GM19099 (cell line): ENCODE results near the gene LRP1B.

ENCODE experiments used
- POLR2A ChIP-seq: IDR thresholded peaks from 3 replicates; pipeline ENCODE4 v1.6.1; 2011; ENCODE audit warnings: low read depth; ENCODE audit not compliant: insufficient read length; ENCODE audit errors: extremely low read depth

Gene LRP1B

GRCh38 chr2:140473851-140474250 lies 1657.0 kb downstream of the LRP1B start:
- TF ChIP-seq POLR2A = no peak

GRCh38 chr2:140472676-140473075 lies 1658.1 kb downstream of the LRP1B start:
- no peak for TF ChIP-seq POLR2A

DNA sequence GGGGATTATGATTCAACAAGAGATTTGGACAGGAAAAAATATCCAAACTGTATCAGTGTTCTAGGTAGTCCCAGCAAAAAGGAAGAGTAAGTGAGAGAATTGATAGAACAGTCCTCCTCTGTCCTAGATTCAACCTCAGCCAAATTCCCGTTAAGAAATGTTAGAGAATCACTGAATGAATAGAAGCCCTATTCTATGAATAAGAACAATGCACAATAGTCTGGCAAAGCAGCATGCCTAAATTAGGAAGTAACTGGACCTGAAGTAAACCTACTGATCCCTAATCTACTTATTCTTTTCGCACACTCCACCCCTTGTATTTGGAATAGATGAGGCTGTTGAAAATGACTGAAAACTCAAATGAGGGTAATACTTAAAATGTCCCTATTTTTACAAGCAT lies 1665.5 kb downstream of the LRP1B start:
- TF ChIP-seq POLR2A = no peak

- TF ChIP-seq POLR2A = no peak
Measured at GRCh38 chr2:140462990-140463389, 1667.8 kb downstream of the LRP1B start.

GRCh38 chr2:140457483-140457882 lies 1673.3 kb downstream of the LRP1B start:
- no peak for TF ChIP-seq POLR2A

- no peak for TF ChIP-seq POLR2A
Measured at GRCh38 chr2:140455315-140455714, 1675.5 kb downstream of the LRP1B start.

- TF ChIP-seq POLR2A = no peak
Measured at GRCh38 chr2:140454717-140455116, 1676.1 kb downstream of the LRP1B start.

GRCh38 chr2:140451324-140451723 lies 1679.5 kb downstream of the LRP1B start:
- TF ChIP-seq POLR2A = no peak

DNA sequence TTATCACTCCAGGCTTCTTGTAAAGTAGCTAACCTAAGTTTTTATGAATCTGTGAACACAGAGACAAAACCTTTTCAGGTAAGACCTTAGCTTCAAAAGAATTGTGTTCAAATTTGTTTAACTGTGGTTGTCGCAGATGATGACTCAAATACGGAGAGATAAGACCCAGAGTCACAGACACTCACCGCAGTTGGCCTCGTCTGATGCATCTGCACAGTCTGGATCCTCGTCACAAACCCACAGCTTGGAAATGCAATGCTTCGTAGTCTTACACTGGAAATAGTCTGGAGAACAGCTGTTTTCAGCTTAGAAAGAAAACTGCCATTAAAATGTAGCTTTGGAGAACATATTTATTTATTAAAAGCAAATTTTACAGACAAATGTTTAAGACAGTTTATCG lies 1688.5 kb downstream of the LRP1B start:
- TF ChIP-seq POLR2A = no peak

- no peak for TF ChIP-seq POLR2A
Measured at GRCh38 chr2:140440815-140441214, 1690.0 kb downstream of the LRP1B start.

DNA sequence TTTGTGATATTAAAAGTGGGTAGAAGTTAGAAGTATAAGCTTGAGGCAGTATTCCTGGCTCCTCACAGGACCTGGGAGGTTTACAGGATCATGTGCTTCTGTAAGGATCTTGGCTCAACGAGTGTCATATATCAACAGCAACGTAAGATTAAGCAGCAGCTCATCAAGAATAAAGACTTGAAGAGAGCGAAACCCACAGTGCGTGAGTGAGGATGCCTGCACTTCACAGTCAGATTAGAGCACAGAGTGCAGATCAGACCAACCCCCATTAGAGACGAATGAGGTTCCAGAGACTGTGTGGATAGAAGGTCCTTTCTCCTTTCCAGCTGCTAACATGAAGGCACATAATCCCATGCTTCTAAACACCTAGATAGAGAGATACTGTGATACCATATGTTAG lies 1693.9 kb downstream of the LRP1B start:
- no peak for TF ChIP-seq POLR2A

DNA sequence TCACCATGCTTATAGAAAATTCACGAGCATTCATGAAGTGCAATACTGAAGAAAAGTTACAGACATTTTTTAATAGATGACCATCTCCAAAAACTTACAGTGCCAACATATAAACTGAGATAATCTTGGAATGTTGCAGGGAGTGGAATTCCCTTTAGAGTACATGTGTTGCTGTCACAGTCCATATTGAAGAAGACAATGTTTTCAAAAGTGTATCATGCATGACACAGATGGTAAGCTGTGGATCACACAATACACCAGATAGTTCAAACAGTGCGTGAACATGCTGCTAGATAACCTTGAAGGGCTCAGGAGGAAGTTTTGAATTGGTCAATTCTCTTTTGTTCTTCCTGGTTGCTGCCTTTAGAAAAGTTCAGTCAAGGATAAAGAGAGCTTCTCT lies 1706.3 kb downstream of the LRP1B start:
- no peak for TF ChIP-seq POLR2A

DNA sequence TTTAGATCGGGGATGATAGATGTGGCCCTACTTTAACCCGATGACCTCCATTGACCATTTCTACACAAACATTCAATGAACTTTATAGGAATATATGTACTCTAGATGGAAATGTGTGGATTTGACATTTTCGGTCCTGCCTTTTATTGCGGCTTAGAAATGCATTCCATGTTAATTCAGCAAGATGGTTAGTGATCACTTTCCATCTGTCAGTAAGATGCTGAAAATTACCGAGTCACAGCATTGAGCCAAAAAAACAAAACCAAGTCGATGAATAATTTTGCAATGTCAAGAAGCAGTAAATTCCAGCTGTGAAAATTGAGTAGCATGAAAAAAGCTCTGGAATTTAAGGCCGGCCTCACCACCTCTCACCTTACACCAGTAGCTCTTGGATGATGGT lies 1708.1 kb downstream of the LRP1B start:
- TF ChIP-seq POLR2A = no peak

DNA sequence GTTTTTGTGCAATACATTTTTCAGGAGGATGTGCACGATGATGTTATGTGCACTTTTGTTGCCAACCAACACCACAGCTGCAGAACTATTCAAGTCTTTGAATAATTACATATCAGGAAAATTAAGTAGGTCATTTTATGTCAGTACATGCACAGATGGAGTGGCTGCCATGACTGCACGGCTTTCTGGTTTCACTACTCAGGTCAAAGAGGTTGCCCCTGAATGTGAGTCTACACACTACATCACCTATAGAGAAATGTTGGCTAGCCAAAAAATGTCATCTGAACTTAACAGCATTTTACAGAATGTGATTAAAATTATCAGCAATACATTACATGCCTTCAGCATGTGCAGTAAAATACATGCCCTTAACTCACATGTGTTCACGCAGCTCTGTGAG lies 1713.3 kb downstream of the LRP1B start:
- no peak for TF ChIP-seq POLR2A

DNA sequence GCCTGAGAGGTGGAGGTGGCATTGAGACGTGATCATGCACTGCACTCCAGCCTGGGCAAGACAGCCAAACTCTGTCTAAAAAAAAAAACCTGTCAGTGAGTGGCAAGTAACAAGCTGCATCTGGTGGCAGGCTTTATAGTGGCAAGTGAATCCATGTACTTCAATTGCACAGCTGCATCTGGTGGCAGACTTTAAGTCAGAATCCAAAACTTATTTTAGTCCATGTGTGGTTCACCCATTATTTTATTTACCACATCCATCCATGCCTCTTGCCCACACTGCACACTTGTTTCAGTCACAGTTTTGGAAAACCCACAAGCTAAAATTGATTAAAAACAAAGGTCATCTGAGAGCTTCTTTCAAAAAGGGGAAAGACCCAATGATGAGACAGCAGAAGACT lies 1714.2 kb downstream of the LRP1B start:
- TF ChIP-seq POLR2A = no peak

DNA sequence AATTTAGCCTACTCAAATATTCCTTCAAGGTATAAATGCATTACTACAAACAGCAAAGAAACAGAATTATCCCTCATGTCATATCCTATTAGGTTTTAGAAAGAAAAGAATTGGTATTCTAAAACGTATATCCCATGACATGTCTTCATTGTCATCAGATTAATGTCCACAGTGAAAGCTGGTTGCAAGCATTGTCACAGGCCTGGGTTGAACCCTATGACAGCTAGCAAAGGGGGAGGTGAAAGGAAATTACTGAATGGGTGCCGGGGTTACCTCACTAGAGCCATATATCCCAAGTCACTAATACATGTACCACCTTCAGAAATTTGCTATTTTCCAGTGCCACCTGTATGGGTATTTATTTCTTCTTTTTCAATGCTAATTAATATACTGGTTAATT lies 1720.1 kb downstream of the LRP1B start:
- TF ChIP-seq POLR2A = no peak

DNA sequence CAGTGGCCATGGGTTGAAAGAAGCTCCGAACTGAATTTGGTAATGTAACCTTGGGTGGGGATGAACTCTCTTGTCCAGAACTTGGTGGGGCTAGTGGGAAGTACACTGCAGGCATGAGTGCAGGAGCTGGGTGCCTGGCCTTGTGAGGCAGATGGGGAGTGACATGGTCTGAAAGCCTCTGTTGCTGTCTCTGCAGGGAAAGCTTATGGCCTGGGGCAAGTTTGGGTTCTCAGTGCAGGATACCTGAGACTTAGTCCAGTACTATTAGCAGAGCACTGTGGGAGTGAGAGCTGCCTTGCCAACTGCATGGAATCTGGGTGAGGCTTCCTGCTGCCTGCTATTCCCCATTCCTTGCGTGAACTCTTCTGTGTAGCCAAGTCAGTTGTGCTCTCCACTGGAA lies 1729.8 kb downstream of the LRP1B start:
- TF ChIP-seq POLR2A = no peak

DNA sequence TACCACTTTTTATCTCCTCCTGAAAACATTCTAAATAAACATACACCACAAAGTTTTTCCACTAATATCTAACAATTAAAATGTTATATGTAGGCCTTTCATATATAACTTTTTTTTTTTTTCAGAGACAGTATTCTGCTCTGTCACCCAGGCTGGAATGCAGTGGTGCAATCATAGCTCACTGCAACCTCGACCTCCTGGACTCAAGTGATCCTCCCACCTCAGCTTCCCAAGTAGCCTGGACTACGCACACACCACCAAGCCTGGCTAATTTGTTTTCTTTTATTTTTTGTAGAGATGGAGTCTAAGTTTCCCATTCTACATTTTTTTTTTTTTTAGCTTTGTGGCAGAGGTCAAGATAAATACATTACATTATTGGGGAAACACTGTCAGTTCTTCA lies 1738.0 kb downstream of the LRP1B start:
- TF ChIP-seq POLR2A = no peak
